Activated naive CD4-positive, alpha-beta T cell treated with anti-CD3 and anti-CD28 coated beads for 36 hours (primary cell): Measurements from ENCODE around the gene UMAD1. TPM values are rescaled to one million over a fixed set of nuclear protein-coding genes. Genes with fewer than 3 reads are reported as not detected.

Experiments used
- CTCF ChIA-PET: fragments of 350-600 bp; sonication (Branson Sonifier 250); formaldehyde crosslinking; loops from one replicate; lab custom pipeline; 2021; ENCODE audit warnings: antibody characterized with exemption; lab: Charles Lee
- DNase-seq: peaks from one replicate; pipeline ENCODE4 v3.0.0-alpha.2; 2020
- H3K27ac Mint-ChIP-seq: one replicate; pipeline ENCODE4 v1.8.0; 2021; ENCODE audit warnings: mild to moderate bottlenecking, mixed read lengths
- H3K27me3 Mint-ChIP-seq: one replicate; pipeline ENCODE4 v1.8.0; 2021; ENCODE audit warnings: low read depth, mixed read lengths
- H3K36me3 Mint-ChIP-seq: one replicate; pipeline ENCODE4 v1.8.0; 2021; ENCODE audit warnings: low read depth, mixed read lengths
- H3K4me1 Mint-ChIP-seq: one replicate; pipeline ENCODE4 v1.8.0; 2021; ENCODE audit warnings: low read depth, mixed read lengths
- H3K4me3 Mint-ChIP-seq: one replicate; pipeline ENCODE4 v1.8.0; 2021; ENCODE audit warnings: mild to moderate bottlenecking, moderate library complexity, mixed read lengths
- H3K9me3 Mint-ChIP-seq: one replicate; pipeline ENCODE4 v1.8.0; 2021; ENCODE audit warnings: mixed read lengths
- intact Hi-C: fragments of 100-400 bp; cut with micrococcal nuclease; formaldehyde crosslinking; loops from one replicate; pipeline ENCODE4 v1.15.1; 2023
- total RNA-seq, 2 experiments: library from RNA; stranded (reverse); gene quantifications; one replicate each; pipeline ENCODE4 v1.2.3, GENCODE V29; 2021

UMAD1 gene
- total RNA-seq, 2 experiments from 2014 or later: 13.8 to 14.3 TPM

DNA sequence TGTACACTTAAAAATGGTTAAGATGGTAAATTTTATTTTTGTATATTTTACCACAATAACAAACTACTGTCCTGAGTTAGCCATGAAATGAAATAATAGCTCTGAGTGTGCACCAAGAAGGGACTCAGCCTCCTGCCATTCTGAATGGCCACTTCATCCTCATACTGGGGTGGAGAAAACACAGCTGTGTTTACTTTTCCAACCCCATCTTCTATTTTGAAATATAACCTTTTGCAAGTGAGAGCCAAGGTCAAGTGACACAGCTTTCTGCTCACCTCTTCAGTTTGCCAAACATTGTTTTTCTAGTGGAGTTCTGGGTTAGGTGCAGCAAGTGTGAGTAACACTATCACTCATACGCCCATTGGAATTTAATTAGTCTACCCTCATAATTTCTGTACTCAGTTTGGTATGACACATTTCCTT lies 220.7 kb downstream of the UMAD1 start:
- Mint-ChIP-seq H3K4me1 (peaks cover 9% of the 10 kb centered on the region), H3K9me3 (no peaks in the 10 kb centered on the region), H3K36me3 (peaks cover under 1% of the 10 kb centered on the region), H3K27me3 (no peaks in the 10 kb centered on the region), H3K4me3 (no peak overlapping the region), H3K27ac (no peak overlapping the region)
- intact Hi-C loops: no loop called here
- DNase-seq: no peak
- CTCF ChIA-PET: no interaction called here

GRCh38 chr7:7862393-7862792 lies 221.8 kb downstream of the UMAD1 start:
- CTCF ChIA-PET: no interaction called here
- H3K9me3 Mint-ChIP-seq: no peaks in the 10 kb centered on the region
- no peak for DNase-seq
- H3K27ac Mint-ChIP-seq: no peak overlapping the region
- intact Hi-C loops: no loop called here
- no peak overlapping the region for H3K4me3 Mint-ChIP-seq
- H3K27me3 Mint-ChIP-seq: no peaks in the 10 kb centered on the region
- H3K36me3 Mint-ChIP-seq: no peaks in the 10 kb centered on the region
- peaks cover 9% of the 10 kb centered on the region for H3K4me1 Mint-ChIP-seq

DNA sequence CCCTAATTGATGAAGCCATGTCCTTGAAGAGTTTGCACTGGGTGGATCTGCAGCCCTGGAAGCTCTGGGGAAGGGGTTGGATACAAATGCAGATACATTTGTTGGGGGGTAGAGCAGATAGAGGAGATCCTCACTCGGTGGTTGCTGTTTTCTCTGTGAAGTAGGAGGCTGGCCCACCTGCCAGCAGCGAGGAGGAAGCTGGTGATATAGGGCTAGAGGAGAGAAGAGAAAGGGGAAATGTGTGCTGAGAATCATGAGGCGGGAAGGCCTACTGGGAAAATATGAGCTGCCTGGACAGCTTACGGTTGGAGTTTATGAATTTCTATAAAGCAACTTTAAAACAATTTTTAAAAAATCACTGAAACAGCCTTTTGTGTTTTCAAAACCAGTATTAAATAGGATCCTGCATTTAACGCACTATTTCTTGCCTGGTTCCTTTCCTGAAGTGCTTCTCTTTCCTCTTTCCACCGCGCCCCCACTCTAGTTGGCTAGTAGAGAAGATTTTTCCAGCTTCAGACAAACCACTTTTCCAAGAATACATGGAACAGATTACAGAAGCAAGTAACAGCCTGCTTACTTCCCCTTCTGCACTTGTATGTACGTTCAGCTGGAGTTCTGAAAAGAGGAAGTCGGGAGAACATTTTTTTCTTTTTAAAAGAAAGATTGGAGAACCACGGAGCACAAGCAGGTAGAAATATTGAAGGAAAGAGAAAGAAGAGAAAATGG lies 227.5 kb downstream of the UMAD1 start:
- Mint-ChIP-seq H3K27ac (no peak overlapping the region), H3K36me3 (peaks cover 1% of the 10 kb centered on the region), H3K9me3 (no peaks in the 10 kb centered on the region), H3K4me3 (no peak overlapping the region), H3K27me3 (no peaks in the 10 kb centered on the region), H3K4me1 (no peaks in the 10 kb centered on the region)
- CTCF ChIA-PET: no interaction called here
- intact Hi-C loops: no loop called here
- no peak for DNase-seq

DNA sequence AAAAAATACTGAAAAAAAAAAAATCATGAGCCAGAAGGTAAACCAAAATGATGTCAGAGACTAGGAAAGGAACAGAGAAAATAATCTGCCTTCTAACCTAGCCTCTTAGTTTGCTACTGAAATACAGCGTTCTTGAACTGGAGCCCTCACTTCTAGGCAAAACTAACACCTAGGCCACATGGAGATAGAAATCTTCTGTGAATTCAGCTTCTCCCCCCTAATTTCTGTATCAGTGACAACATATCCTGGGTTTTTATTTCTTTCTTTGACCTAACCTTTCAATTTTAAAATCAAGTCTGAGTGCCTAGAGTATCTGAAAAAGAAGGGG lies 228.0 kb downstream of the UMAD1 start:
- H3K4me1 Mint-ChIP-seq: no peaks in the 10 kb centered on the region
- CTCF ChIA-PET: no interaction called here
- H3K4me3 Mint-ChIP-seq: no peak overlapping the region
- no peaks in the 10 kb centered on the region for H3K27me3 Mint-ChIP-seq
- H3K27ac Mint-ChIP-seq: no peak overlapping the region
- H3K36me3 Mint-ChIP-seq: peaks cover 1% of the 10 kb centered on the region
- intact Hi-C loops: no loop called here
- no peaks in the 10 kb centered on the region for H3K9me3 Mint-ChIP-seq
- no peak for DNase-seq

GRCh38 chr7:7869036-7869435 lies 228.5 kb downstream of the UMAD1 start:
- Mint-ChIP-seq H3K9me3 (no peaks in the 10 kb centered on the region), H3K27me3 (no peaks in the 10 kb centered on the region), H3K4me1 (no peaks in the 10 kb centered on the region), H3K36me3 (peaks cover 6% of the 10 kb centered on the region), H3K4me3 (no peak overlapping the region), H3K27ac (no peak overlapping the region)
- no peak for DNase-seq
- CTCF ChIA-PET: interaction anchor here (0.7 to 1.3 kb wide), 2 partner anchors 28 to 167 kb away, joined by 3 read pairs; no protein-coding TSS in a partner anchor
- intact Hi-C loops: no loop called here

DNA sequence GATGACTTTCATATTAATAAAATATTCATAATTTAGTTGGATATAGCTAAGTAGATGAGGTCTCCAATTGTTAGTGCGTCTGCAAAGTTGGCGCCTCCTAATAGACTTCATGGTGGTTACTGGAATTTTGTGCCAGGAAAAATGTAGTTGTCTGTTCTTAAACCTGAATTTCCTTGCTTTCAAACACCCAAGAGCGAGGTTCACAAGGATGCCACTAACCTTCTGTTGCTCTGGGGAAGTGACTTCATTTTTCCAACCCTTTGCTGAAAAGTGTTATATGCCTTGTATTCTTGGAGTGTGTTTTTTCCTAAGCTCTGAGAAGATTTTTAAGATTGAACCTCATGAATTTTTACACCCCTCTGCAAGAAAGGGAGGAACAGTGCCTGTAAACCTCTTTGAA lies 229.1 kb downstream of the UMAD1 start:
- no peaks in the 10 kb centered on the region for H3K27me3 Mint-ChIP-seq
- H3K4me1 Mint-ChIP-seq: no peaks in the 10 kb centered on the region
- peaks cover 8% of the 10 kb centered on the region for H3K36me3 Mint-ChIP-seq
- intact Hi-C loops: no loop called here
- no peak overlapping the region for H3K27ac Mint-ChIP-seq
- H3K4me3 Mint-ChIP-seq: no peak overlapping the region
- CTCF ChIA-PET: interaction anchor here (0.7 to 1.3 kb wide), 3 partner anchors 28 to 189 kb away, joined by 3 read pairs; no protein-coding TSS in a partner anchor
- DNase-seq: no peak
- H3K9me3 Mint-ChIP-seq: no peaks in the 10 kb centered on the region

GRCh38 chr7:7870555-7870954 lies 230.0 kb downstream of the UMAD1 start:
- Mint-ChIP-seq H3K27me3 (no peaks in the 10 kb centered on the region), H3K4me3 (no peak overlapping the region), H3K27ac (no peak overlapping the region), H3K36me3 (peaks cover 8% of the 10 kb centered on the region), H3K4me1 (no peaks in the 10 kb centered on the region), H3K9me3 (no peaks in the 10 kb centered on the region)
- intact Hi-C loops: no loop called here
- CTCF ChIA-PET: no interaction called here
- DNase-seq: no peak

- Mint-ChIP-seq H3K36me3 (peaks cover 8% of the 10 kb centered on the region), H3K4me1 (no peaks in the 10 kb centered on the region), H3K27ac (no peak overlapping the region), H3K27me3 (no peaks in the 10 kb centered on the region), H3K9me3 (no peaks in the 10 kb centered on the region), H3K4me3 (no peak overlapping the region)
- CTCF ChIA-PET: no interaction called here
- intact Hi-C loops: no loop called here
- no peak for DNase-seq
Observed at GRCh38 chr7:7876419-7876818, 235.9 kb downstream of the UMAD1 start.

GRCh38 chr7:7881581-7881980 lies 241.0 kb downstream of the UMAD1 start:
- H3K27ac Mint-ChIP-seq: no peak overlapping the region
- H3K27me3 Mint-ChIP-seq: no peaks in the 10 kb centered on the region
- no peaks in the 10 kb centered on the region for H3K4me1 Mint-ChIP-seq
- DNase-seq: no peak
- no peak overlapping the region for H3K4me3 Mint-ChIP-seq
- intact Hi-C loops: no loop called here
- peaks cover 2% of the 10 kb centered on the region for H3K36me3 Mint-ChIP-seq
- CTCF ChIA-PET: interaction anchor here (0.6 kb wide), 1 partner anchor 47 kb away, joined by 3 read pairs; no protein-coding TSS in a partner anchor
- no peaks in the 10 kb centered on the region for H3K9me3 Mint-ChIP-seq

DNA sequence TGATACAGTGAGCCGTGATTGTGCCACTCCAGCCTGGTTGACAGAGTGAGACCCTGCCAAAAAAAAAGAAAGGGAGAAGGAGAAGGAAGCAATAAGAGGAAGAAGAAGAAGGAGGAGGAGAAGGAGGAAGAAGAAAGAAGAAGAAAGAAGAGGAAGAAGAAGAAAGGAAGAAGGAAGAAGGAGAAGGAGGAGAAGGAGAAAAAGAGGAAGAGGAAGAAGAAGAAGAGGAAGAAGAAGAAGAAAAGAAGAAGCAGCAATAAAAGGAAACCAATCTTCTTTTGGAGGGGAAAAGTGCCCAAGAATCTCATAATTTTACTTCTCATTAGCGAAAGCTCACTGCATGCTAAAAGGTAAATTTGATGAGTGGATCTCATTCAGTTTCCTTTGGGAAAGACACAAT lies 242.3 kb downstream of the UMAD1 start:
- no peaks in the 10 kb centered on the region for H3K4me1 Mint-ChIP-seq
- no peaks in the 10 kb centered on the region for H3K27me3 Mint-ChIP-seq
- H3K4me3 Mint-ChIP-seq: no peak overlapping the region
- H3K36me3 Mint-ChIP-seq: peaks cover 2% of the 10 kb centered on the region
- H3K9me3 Mint-ChIP-seq: no peaks in the 10 kb centered on the region
- H3K27ac Mint-ChIP-seq: no peak overlapping the region
- intact Hi-C loops: no loop called here
- DNase-seq: no peak
- CTCF ChIA-PET: interaction anchor here (0.6 kb wide), 1 partner anchor 18 kb away, joined by 4 read pairs; no protein-coding TSS in a partner anchor

DNA sequence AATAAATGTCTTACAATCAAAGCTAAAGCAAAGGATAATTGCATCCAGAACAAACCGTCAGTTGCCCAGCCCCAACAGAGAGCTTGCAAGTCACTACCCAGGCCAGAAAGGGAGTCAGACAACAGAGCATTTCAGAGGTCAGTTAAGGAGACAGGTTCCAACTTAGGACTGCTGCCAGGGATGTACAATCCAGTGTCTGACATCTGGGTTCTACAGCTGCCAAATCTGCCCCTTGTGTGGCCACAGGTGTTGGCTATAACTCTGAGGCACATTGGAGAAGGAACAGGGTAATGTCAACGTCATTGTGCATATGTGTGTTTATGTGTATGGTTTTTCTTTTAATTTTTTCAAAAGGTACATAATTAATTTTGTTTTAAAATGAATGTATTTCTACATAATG lies 242.8 kb downstream of the UMAD1 start:
- intact Hi-C loops: no loop called here
- Mint-ChIP-seq H3K27ac (no peak overlapping the region), H3K4me3 (no peak overlapping the region), H3K27me3 (no peaks in the 10 kb centered on the region), H3K36me3 (peaks cover 2% of the 10 kb centered on the region), H3K4me1 (no peaks in the 10 kb centered on the region), H3K9me3 (no peaks in the 10 kb centered on the region)
- no peak for DNase-seq
- CTCF ChIA-PET: interaction anchor here (0.6 kb wide), 1 partner anchor 17 kb away, joined by 4 read pairs; no protein-coding TSS in a partner anchor

GRCh38 chr7:7884855-7885254 lies 244.3 kb downstream of the UMAD1 start:
- Mint-ChIP-seq H3K9me3 (no peaks in the 10 kb centered on the region), H3K4me1 (no peaks in the 10 kb centered on the region)
- intact Hi-C loops: no loop called here

More at GRCh38 chr7:7884855-7885254, 244.3 kb downstream of the UMAD1 start:
- peaks cover 2% of the 10 kb centered on the region for H3K36me3 Mint-ChIP-seq
- H3K27ac Mint-ChIP-seq: no peak overlapping the region
- H3K4me3 Mint-ChIP-seq: no peak overlapping the region
- CTCF ChIA-PET: interaction anchor here (0.7 kb wide), 1 partner anchor 300 kb away, joined by 4 read pairs; no protein-coding TSS in a partner anchor
- H3K27me3 Mint-ChIP-seq: no peaks in the 10 kb centered on the region
- DNase-seq: no peak
